HepG2 (cell line): ENCODE measurements around the gene PCYT2. TPM values are rescaled to one million over a fixed set of nuclear protein-coding genes. Genes with fewer than 3 reads are reported as not detected.
A peak's percentile ranks its signal among the peaks of the same experiment; 100 is the strongest.

Experiments used
- AGO2 ChIP-seq: fragments of 200-400 bp; formaldehyde crosslinking; optimal IDR thresholded peaks from 2 replicates; pipeline ENCODE3; 2017; ENCODE audit warnings: mild to moderate bottlenecking, low read depth, low read length, moderate library complexity
- FOSL2 ChIP-seq: sonication (generic); formaldehyde crosslinking; IDR thresholded peaks from 2 replicates; pipeline ENCODE4 v1.4.0; 2020; ENCODE audit warnings: missing genetic modification reagents
- FOXA3 ChIP-seq: IDR thresholded peaks from 2 replicates; pipeline ENCODE4 v1.6.1; 2016; ENCODE audit warnings: missing genetic modification reagents, missing compliant biosample characterization
- GABPB1 ChIP-seq: IDR thresholded peaks from 2 replicates; pipeline ENCODE4 v1.6.1; 2016; ENCODE audit warnings: mild to moderate bottlenecking, missing genetic modification reagents, moderate library complexity, missing compliant biosample characterization
- GATAD2A ChIP-seq: IDR thresholded peaks from 2 replicates; pipeline ENCODE4 v1.6.1; 2016
- HHEX ChIP-seq: IDR thresholded peaks from 2 replicates; pipeline ENCODE4 v1.6.1; 2016; ENCODE audit warnings: control low read depth
- PCBP2 ChIP-seq: fragments of 200-400 bp; formaldehyde crosslinking; optimal IDR thresholded peaks from 2 replicates; pipeline ENCODE3; 2018; ENCODE audit warnings: low read length, low read depth; ENCODE audit not compliant: poor library complexity, severe bottlenecking
- PHF20 ChIP-seq: sonication (generic); formaldehyde crosslinking; IDR thresholded peaks from 2 replicates; pipeline ENCODE4 v1.5.0; 2020; ENCODE audit warnings: mild to moderate bottlenecking, missing genetic modification reagents
- POLR2AphosphoS2 ChIP-seq: IDR thresholded peaks from 2 replicates; pipeline ENCODE4 v1.6.1; 2011; ENCODE audit warnings: low read depth, low read length, improper control_type of control experiment
- POLR2G ChIP-seq: fragments of 200-400 bp; formaldehyde crosslinking; IDR thresholded peaks from 2 replicates; pipeline ENCODE4 v1.6.1; 2018; ENCODE audit warnings: mild to moderate bottlenecking, low read depth, low read length, moderate library complexity
- TGIF2 ChIP-seq: IDR thresholded peaks from 2 replicates; pipeline ENCODE4 v1.6.1; 2016; ENCODE audit warnings: control low read depth, missing compliant biosample characterization
- ZNF260 ChIP-seq: sonication (generic); formaldehyde crosslinking; IDR thresholded peaks from 2 replicates; pipeline ENCODE4 v1.4.0; 2020; ENCODE audit warnings: missing genetic modification reagents, low read depth, mild to moderate bottlenecking, borderline replicate concordance
- ZNF83 ChIP-seq: sonication (generic); formaldehyde crosslinking; IDR thresholded peaks from 2 replicates; pipeline ENCODE4 v1.4.0; 2020; ENCODE audit warnings: missing genetic modification reagents, mild to moderate bottlenecking, borderline replicate concordance
- polyA plus RNA-seq, 8 experiments: library from polyadenylated mRNA; depleted of rRNA in 3 of 8; stranded (reverse) in 7 of 8; unstranded in 1 of 8; fragments of >200 nt; fragmentation: Illumina TruSeq in 4 of 8; extraction: Trizol in 4 of 8; gene quantifications; 2 replicates each; pipeline versions ENCODE4 v1.2.1 to v1.2.3, GENCODE V29; 2011 to 2016; ENCODE audit warnings: low read depth in 4 of 8, missing spikeins in 1 of 8, mixed read lengths in 1 of 8; ENCODE audit not compliant: insufficient read depth in 1 of 8
- total RNA-seq, 5 experiments: library from RNA; depleted of rRNA; stranded (reverse); fragments of >200 nt; fragmentation: Illumina TruSeq; extraction: Trizol; gene quantifications; 2 replicates each; pipeline ENCODE4 v1.2.3, GENCODE V29; 2016; ENCODE audit warnings: low read depth in 1 of 5
- TF ChIP-seq, protein P1 (sequence below): IDR thresholded peaks from 2 replicates; pipeline ENCODE4 v1.6.1; 2016; ENCODE audit warnings: low read depth, borderline replicate concordance
- TF ChIP-seq, protein P2 (sequence below): sonication (generic); formaldehyde crosslinking; IDR thresholded peaks from 2 replicates; pipeline ENCODE4 v1.4.0; 2020; ENCODE audit warnings: missing genetic modification reagents
- TF ChIP-seq, protein P3 (sequence below): sonication (generic); formaldehyde crosslinking; IDR thresholded peaks from 2 replicates; pipeline ENCODE4 v1.4.0; 2020; ENCODE audit warnings: missing genetic modification reagents, borderline replicate concordance
- TF ChIP-seq, protein P4 (sequence below): sonication (generic); formaldehyde crosslinking; IDR thresholded peaks from 2 replicates; pipeline ENCODE4 v1.8.1; 2023; ENCODE audit warnings: mild to moderate bottlenecking, missing genetic modification reagents, borderline replicate concordance
- TF ChIP-seq, protein P5 (sequence below): IDR thresholded peaks from 2 replicates; pipeline ENCODE4 v1.6.1; 2016
- TF ChIP-seq, protein P6 (sequence below): sonication (generic); formaldehyde crosslinking; IDR thresholded peaks from 2 replicates; pipeline ENCODE4 v1.4.0; 2020; ENCODE audit warnings: mild to moderate bottlenecking, missing genetic modification reagents

PCYT2 gene
- total and polyA plus RNA-seq, 2 of the 13 experiments (the other 11 are each of a cell fraction or from before 2014, with no cell fraction given): 147 to 297 TPM

DNA sequence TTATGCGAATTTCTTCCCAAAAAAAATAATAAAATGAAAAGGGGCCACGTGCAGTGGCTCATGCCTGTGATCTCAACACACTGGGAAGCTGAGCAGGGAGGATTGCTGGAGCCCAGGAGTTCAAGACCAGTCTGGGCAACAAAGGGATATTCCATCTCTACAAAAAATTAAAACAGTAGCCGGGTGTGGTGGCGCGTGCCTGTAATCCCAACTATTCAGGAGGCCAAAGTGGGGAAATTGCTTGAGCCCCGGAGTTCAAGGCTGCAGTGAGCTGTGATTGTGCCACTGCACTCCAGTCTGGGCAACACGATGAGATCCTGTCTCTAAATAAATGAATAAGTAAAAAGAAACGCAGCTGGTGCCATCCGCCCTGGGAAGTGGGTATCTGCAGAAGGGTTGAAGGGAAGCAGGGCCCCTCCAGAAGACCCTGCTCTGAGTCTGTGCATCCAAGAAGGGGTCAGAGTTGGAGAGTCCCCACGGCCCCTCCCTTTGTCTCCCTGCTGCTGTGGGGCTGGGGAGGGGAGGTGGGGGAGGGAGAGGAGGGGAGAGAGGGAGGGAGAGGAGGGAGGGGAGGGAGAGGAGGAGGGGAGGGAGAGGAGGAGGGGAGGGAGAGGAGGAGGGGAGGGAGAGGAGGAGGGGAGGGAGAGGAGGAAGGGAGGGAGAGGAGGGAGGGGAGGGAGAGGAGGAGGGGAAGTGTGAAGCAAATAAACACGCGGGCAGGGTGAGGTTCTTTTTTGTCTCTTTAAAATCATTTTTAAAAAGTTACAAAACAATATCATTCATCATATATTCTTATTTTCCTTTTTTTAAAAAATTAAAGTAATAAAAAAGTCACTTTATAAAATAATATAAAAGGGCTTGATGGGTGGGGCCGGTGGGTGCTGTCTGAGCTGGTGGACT lies 40.8 kb upstream of the PCYT2 start (continued):
- TF ChIP-seq TGIF2 (CRISPR knock-in tag) (peak; percentile 69; the same call in 1 of the 2 replicates), PHF20 (no peak), PCBP2 (peak; percentile 95), FOXA3 (CRISPR knock-in tag) (0 out of 2 replicates have a peak, but pooled peaks have one; percentile 13), GATAD2A (CRISPR knock-in tag) (no peak), POLR2G (peak; percentile 79), FOSL2 (CRISPR knock-in tag) (0 out of 2 replicates have a peak, but pooled peaks have one; percentile 7), GABPB1 (CRISPR knock-in tag) (0 out of 2 replicates have a peak, but pooled peaks have one; percentile 3), ZNF260 (no peak), HHEX (CRISPR knock-in tag) (no peak), ZNF83 (CRISPR knock-in tag) (no peak), AGO2 (peak; percentile 60), POLR2AphosphoS2 (peak; percentile 48; the same call in 1 of the 2 replicates)
- TF ChIP-seq, protein P1, sequence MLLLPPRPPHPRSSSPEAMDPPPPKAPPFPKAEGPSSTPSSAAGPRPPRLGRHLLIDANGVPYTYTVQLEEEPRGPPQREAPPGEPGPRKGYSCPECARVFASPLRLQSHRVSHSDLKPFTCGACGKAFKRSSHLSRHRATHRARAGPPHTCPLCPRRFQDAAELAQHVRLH (CRISPR knock-in tag): 0 out of 2 replicates have a peak, but pooled peaks have one; percentile 15
- TF ChIP-seq, protein P2, sequence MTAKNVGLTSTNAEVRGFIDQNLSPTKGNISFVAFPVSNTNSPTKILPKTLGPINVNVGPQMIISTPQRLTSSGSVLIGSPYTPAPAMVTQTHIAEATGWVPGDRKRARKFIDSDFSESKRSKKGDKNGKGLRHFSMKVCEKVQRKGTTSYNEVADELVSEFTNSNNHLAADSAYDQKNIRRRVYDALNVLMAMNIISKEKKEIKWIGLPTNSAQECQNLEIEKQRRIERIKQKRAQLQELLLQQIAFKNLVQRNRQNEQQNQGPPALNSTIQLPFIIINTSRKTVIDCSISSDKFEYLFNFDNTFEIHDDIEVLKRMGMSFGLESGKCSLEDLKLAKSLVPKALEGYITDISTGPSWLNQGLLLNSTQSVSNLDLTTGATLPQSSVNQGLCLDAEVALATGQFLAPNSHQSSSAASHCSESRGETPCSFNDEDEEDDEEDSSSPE (CRISPR knock-in tag): no peak
- TF ChIP-seq, protein P3, sequence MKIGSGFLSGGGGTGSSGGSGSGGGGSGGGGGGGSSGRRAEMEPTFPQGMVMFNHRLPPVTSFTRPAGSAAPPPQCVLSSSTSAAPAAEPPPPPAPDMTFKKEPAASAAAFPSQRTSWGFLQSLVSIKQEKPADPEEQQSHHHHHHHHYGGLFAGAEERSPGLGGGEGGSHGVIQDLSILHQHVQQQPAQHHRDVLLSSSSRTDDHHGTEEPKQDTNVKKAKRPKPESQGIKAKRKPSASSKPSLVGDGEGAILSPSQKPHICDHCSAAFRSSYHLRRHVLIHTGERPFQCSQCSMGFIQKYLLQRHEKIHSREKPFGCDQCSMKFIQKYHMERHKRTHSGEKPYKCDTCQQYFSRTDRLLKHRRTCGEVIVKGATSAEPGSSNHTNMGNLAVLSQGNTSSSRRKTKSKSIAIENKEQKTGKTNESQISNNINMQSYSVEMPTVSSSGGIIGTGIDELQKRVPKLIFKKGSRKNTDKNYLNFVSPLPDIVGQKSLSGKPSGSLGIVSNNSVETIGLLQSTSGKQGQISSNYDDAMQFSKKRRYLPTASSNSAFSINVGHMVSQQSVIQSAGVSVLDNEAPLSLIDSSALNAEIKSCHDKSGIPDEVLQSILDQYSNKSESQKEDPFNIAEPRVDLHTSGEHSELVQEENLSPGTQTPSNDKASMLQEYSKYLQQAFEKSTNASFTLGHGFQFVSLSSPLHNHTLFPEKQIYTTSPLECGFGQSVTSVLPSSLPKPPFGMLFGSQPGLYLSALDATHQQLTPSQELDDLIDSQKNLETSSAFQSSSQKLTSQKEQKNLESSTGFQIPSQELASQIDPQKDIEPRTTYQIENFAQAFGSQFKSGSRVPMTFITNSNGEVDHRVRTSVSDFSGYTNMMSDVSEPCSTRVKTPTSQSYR (CRISPR knock-in tag): 0 out of 2 replicates have a peak, but pooled peaks have one; percentile 20
- TF ChIP-seq, protein P4, sequence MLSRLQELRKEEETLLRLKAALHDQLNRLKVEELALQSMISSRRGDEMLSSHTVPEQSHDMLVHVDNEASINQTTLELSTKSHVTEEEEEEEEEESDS (CRISPR knock-in tag): no peak
- TF ChIP-seq, protein P5, sequence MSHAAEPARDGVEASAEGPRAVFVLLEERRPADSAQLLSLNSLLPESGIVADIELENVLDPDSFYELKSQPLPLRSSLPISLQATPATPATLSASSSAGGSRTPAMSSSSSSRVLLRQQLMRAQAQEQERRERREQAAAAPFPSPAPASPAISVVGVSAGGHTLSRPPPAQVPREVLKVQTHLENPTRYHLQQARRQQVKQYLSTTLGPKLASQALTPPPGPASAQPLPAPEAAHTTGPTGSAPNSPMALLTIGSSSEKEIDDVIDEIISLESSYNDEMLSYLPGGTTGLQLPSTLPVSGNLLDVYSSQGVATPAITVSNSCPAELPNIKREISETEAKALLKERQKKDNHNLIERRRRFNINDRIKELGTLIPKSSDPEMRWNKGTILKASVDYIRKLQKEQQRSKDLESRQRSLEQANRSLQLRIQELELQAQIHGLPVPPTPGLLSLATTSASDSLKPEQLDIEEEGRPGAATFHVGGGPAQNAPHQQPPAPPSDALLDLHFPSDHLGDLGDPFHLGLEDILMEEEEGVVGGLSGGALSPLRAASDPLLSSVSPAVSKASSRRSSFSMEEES (CRISPR knock-in tag): no peak
- TF ChIP-seq, protein P6, sequence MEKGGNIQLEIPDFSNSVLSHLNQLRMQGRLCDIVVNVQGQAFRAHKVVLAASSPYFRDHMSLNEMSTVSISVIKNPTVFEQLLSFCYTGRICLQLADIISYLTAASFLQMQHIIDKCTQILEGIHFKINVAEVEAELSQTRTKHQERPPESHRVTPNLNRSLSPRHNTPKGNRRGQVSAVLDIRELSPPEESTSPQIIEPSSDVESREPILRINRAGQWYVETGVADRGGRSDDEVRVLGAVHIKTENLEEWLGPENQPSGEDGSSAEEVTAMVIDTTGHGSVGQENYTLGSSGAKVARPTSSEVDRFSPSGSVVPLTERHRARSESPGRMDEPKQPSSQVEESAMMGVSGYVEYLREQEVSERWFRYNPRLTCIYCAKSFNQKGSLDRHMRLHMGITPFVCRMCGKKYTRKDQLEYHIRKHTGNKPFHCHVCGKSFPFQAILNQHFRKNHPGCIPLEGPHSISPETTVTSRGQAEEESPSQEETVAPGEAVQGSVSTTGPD (CRISPR knock-in tag): no peak
